Activated CD4-positive, CD25-positive, alpha-beta regulatory T cell treated with anti-CD3 and anti-CD28 coated beads, Interleukin-2, amount 50 U/mL, for 72 hours (primary cell): ENCODE data around the gene PKD2.
"Not testable (repeated sequence)": the region's sequence is repeated elsewhere in the genome, so short reads cannot be mapped to it uniquely, and the experiment has no call there.

Experiments used
- DNase-seq: peaks from one replicate; pipeline ENCODE4 v3.0.0; 2021

Gene PKD2

DNA sequence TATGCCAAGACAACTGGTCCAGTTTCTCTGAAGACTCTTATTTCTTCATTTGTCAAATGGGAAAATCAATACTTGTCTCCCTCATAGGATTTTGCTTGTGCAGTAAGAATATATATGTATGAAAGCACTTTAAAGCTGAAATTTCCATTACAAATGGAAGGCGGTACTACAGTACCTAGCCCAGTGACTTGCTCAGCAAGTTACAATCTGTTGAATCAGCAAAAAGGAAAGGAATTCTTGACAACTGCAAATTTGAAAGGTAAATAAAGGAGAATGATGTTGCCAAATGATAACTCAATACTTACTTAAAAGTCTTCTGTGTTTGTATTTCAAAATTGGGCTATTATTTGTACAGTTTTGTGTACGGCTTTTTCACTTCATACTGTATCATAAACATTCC is 71.1 kb downstream of the PKD2 start:
- no peak for DNase-seq

DNA sequence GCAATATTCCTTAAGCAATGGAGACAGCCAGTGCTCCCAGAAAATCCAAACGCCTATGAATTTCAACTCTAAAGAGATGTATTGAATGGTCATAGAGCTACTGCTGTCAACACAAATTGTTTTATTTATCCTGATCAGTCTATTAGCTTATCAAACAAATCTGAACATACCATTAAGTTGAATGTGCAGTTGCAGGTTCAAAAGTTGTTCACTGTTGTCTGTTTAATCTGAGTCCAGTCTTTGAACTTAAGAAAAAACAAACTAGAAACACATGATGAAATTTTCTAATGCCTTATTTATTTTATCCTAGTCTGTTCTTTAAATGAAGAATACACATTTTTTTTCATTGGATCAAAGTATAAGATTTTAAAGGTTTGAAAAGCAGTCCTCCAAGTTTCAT is 73.2 kb downstream of the PKD2 start:
- no peak for DNase-seq

DNA sequence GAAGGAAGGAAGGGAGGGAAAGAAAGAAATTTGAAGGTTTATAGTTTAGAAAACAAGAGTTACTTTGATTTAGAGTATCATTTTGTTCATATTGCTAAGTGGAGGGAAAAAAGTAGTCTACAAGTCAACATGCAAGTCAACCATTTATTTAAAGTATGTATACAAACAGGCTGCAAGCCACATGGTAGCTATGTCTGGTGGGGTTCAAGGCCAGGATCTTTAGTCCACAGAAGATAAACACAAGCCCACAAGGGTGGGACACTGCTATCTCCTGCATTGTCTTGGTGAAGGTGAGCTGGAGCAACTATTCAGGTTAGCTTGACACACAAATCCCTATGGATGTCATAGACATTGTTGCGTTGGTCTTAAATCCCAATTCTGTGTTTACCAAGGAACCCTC is 79.6 kb downstream of the PKD2 start:
- DNase-seq, result no peak

DNA sequence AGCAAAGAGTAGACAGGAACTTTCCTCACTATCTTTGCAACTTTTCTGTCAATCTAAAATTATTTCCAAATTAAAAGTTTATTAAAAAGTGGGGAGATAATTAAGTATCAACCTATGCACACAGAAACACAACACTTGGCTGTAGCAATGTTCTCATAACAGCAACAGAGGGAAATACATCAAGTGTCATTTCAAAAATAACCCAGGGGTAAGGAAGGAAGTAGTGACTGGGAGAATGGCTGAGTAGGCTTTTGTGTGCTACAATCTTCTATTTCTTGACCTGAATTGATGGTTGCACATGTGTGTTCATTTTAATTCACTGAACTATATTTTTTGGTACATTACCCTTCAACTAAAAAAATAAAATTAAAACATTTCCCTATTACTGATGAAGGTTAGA is 83.5 kb downstream of the PKD2 start:
- DNase-seq, result no peak

DNA sequence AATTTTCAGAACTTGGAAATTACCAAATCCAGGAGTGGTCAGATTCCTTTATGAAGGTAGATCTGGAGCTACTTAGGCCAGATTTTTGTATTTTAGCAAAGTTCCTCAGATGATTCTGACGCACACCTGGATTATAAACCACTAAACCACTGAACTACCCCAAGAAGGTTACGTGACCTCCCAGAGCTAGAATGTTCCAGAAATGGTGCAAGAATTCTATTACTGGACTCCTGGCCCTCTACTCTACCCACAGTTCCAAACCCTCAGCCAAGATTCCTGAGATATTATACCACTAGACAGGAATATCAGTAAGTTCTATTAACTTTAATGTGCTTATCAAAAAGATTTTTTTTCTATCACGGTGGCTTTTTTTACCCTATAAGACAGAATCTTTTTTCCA is 83.9 kb downstream of the PKD2 start:
- DNase-seq, result no peak

DNA sequence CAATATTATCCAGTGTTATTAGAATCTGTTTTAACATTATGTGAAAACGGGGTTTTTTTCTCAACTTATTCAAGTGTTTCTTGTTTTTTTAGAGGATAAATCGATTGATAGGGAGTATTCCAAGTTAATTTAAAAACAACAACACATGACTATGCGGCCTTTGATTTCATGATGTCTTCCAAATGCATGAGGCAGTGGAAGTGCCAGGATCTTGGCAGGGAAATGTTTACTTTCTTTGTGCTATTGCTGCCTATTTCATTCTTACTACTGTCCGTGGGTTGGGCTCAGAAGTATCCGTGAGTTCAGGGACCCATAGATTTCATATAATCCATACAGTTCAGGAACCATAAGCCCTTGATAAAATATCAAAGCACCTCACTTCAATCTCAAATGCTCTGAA is 86.4 kb downstream of the PKD2 start:
- no peak for DNase-seq

DNA sequence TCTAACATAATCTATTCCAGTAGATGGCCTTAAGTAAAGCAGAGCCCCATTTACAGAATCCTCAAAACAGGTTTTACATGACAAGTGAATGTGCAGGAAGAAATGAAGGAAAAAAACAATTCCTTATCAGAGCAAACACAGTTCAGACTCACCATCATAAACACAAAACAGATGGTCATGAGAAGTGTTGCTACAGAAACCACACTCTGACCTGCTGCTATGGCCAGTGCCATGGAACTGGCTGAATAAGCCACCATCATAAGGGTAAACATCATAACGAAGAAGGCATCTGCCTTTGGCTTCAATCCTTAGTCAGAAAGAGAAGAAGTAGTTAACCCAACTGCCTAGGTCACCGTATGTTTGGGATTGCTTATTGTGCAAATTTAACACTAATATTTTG is 89.9 kb downstream of the PKD2 start:
- DNase-seq, result no peak

DNA sequence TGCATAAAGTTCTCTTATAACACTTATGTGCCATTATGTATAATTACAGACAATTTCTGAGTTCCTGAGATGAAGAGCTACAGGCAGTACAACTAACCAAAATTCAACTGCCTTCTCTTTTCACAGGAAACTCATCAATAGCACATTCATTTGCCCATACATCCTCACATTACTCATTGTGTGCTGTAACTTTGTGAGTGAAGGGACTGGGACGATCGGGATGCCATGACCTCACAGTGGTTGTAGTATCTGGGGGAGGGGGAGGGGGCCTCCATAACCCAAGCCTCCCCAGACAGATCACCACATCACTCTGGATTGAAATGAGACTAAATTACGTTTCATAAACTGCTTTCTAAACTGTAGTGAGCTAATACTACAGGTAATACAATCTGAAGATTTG is 90.3 kb downstream of the PKD2 start:
- DNase-seq, result no peak

DNA sequence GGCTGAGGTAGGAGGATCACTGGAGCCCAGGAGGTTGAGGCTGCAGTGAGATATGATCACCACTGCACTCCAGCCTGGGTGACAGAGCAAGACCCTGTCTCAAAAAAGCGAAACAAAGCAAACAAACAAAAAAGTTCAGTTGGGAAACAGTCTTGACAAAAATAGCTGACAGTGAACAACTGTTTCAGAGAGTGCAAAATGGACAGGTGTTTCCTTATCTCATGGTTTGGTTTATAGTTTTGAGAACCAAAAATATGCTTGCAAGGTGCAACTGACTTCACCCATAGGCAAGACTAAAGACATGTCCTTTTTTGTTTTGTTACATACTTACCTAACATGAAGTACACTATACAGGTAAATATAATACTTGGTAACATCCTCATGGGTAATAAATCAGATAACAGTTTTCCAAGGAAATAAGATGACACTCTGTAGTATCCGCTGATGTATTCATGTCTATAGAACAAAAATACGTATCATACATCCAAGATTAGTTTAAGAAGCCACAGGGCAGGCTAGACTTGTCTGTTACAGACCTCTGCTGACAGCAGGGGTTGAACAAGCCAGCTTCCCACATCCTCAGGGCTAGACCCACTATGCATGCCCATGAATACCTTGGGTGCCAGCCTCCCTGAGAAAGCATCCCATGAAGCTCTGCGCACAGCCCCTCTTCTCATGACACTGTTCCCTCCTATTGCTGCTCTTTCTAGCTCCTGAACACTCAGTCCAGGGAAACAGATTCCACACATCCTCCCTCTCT is 91.7 kb downstream of the PKD2 start:
- no peak for DNase-seq

DNA sequence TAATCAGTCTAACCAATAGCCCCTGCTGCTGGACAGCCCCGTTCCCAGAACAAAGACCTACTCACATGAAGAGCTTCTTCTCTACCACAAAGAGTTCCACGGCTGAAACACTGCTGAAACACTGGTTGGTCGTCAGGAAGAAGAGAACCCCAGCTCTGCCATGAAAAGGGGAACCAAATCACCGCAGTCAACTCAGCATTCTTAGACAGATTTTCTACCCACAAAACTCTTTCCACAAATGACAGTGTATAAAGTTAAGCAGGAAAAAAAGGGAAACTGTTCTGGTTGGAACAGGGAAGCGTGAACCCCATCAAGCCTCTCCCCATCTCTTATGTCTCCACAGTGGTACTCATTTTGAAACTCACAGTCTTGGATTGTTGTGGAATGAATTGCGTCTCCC is 93.7 kb downstream of the PKD2 start:
- no peak for DNase-seq

DNA sequence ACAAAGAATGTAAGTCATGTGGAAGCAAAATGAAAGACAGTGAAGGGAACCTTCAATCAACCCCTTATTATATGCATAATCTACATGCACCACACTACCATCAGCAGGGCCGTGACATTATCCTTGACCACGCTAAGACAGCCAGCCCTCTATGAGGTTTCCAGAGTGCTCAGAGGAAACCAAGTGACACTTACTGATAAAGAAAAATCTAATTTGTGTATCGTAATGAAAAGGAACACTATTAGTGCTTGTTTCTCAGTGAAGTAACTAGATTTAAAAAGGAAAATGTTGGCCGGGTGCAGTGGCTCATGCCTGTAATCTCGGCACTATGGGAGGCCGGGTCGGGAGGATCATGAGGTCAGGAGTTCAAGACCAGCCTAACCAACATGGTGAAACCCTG is 94.6 kb downstream of the PKD2 start:
- DNase-seq, result no peak

DNA sequence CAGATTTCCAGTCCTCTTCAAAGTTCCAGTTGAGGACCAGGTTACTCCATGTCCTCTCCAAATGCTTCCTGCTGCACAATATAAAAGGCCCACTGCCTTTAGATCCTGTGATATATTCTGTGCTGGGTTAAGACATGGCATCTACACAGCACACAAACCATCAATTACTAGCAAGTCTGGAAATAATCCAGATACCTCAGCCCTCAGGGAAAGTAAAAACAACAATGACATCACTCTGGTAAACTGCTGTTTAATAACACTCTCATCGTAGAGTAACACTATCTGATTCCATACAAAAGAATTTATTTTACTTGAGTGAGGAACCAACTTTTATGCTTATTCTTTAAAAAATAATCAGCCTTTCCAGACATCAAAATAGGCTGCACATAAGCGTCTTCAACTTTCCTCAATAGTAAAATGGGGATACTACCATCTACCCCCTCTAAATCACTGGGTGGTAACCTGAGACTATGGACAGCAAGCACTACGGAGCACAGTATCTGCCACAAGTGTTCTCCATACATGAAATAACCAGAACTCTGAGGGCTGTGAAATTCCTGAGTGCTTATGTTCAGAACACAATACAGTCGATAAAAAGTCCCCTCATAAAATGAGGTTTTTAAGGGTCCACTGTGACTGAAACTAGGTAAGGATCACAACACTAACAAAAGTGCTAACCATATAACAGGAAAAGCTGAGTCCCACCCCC is 97.6 kb downstream of the PKD2 start:
- no peak for DNase-seq

DNA sequence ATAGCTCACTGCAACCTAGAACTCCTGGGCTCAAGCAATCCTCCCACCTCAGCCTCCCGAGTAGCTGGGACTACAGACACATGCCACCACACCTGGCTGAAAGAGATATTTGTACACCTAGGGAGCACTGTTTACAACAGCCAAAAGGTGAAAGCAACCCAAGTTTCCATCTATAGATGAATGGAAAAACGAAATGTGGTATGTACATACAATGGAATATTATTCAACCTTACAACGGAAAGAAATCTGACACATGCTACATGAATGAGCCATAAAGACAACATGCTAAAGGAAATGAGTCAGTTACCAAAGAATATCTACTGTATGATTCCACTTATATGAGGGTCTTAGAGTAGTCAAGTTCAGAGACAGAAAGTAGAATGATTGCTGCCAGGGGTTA is 98.8 kb downstream of the PKD2 start:
- DNase-seq, result no peak

DNA sequence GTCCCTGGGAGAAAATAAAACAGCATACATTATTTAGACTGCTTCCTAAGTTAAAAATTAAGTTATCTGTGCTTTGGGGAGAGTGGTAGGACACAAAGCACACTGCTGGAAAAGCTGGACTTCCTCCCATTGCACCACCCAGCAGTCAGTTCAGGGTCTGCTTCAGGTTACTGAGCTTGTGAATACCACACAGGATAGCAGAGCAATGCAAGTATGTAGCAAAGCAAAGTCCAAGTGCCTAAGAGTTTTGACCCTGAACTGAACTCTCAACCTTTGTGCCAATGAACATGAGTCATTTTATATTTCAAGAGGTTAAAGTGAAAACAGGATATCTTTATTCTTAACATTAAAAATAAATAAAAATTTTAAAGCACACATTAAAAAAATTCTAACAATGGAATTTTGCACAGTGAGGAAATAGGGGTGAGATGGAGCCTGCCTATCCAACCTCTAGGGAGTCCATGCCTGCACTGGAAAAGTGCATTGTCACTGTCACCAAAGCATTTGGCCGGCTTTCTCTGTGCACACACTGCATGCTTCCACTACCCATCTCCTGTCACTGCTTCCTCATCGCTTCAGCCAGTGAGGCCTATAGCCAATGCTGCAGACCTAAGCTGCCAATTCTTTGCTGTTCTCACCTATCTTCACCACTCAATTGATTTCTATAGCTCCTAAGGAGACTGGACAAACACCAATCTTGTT is 100.1 kb downstream of the PKD2 start:
- DNase-seq, result no peak

DNA sequence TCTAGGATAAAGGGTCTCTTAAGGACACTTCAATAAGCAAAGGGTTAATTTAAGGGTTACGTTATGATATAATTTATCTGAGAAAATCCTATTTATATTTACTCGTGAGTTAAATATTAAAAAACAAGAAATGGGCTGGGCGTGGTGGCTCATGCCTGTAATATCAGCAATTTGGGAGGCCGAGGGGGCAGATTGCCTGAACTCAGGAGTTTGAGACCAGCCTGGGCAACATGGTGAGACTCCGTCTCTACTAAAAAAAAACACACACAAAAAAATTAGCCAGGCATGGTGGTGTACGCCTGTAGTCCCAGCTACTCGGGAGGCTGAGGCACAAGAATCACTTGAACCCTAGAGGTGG is 100.7 kb downstream of the PKD2 start:
- DNase-seq, result not testable (repeated sequence)

DNA sequence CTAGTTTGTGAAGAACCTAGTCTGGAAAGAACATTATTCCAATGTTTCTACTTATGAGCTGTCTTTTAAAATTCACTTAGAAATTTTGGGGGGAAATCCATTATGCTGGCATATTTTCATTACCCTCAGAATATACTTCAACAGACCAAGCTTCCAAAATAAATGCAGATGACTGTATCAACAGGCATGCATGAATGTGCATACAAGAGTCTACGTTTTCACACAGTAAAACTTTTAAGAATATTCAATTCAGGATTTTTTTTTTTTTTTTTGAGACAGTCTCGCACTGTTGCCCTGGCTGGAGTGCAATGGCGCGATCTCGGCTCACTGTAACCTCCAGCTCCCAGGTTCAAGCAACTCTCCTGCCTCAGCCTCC is 101.3 kb downstream of the PKD2 start:
- no peak for DNase-seq

DNA sequence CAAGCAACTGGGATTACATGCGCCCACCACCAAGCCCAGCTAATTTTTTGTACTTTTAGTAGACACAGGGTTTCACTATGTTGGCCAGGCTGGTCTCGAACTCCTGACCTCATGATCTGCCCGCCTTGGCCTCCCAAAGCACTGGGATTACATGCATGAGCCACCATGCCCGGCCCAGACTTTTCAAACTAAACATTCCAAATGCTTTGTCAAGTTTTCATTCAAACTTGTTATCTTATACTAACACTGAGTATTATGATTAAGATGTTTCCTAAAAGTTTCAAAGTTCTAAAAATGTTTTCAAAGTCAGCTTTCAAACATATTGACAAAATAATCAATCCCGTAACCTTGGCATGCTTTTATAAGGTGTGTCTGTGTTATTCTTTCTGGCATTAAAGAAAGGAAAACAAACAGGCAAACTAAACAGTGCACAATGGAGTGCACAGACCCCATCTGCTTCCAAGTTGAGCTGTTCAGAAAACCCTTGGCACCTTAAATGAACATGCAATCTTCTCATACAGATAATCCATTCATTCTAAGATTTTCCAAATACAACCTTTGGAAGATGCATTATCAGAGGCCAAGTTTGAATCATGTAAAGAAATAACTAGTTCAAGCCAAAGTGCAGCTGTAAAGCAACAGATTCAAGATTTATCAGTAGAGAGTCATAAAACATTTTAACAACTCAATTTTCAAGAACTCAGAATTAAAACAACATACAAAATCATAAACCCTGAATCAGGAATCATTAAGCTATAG is 101.9 kb downstream of the PKD2 start:
- DNase-seq, result no peak

DNA sequence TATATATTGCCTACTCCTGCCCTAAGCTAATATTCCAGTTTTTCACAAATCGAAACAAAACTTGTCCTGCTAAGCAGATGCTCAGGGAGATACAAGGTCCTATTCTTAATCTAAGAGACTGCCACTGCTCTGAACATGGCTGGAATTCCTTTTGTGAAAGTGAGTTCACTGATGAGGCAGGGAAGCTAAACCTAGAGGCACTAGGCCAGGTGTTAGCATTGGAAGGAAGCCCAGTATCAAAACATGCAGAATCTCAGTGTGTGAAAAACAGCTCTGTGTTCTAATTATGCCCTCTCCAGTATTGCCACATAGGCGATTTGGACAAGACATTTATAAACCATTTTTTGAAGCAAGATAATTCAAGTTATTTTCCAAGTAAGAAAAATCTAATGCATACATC is 103.4 kb downstream of the PKD2 start:
- DNase-seq, result no peak

DNA sequence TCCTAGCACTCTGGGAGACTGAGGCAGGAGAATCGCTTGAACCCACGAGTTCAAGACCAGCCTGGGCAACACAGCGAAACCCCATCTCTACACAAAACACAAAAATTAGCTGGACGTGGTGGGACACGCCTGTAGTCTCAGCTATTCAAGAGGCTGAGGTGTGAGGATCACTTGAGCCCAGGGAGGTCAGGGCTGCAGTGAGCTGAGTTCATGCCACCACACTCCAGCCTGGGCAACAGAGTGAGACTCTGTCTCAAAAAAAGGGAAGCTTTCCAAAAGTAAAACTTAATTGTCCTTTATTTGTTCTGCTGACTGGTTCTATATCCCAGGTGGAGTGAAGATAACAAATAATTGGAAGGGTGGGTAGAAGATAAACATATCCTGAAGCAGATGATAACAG is 105.4 kb downstream of the PKD2 start:
- no peak for DNase-seq

DNA sequence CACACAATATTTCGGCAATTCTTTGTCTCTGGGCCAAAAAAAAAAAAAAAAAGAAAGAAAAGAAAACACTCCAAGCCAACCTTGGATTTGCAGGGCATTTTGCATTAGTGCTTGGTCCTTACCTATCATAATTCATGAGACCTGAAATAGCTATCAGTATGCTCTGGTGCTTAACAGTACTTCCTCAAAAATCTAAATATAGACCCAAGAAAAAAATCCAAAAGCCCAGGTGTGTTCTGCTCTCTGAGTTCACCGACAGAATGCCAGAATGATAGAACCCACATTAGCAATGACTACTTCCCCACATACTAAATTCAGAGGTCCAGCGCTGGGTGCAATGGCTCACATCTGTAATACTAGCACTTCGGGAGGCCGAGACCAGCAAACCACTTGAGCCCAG is 108.2 kb downstream of the PKD2 start:
- no peak for DNase-seq

DNA sequence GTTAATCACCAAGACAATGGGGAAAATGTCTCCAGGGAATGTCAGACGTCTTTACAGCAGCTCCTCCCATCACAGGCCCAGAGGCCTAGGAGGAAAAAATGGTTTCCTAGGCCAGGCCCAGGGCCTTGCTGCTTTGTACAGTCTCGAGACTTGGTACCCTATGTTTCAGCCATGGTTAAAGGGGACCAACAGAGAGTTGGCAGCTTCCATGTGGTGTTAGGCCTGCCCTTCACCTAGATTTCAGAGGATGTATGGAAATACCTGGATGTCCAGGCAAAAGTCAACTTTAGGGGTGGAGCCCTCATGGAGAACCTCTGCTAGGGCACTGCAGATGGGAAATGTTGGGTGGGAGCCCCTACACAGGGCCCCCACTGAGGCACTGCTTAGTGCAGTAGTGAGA is 112.5 kb downstream of the PKD2 start:
- DNase-seq, result no peak

DNA sequence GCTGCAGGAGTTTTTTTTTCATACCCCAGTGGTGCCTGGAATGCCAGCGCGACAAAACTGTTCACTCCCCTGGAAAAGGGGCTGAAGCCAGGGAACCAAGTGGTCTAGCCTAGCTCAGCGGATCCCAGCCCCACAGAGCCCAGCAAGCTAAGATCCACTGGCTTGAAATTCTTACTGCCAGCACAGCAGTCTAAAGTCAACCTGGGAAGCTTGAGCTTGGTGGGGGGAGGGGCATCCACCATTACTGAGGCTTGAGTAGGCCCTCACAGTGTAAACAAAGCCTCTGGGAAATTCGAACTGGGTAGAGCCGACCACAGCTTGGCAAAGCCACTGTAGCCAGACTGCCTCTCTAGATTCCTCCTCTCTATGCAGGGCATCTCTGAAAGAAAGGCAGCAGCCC is 114.8 kb downstream of the PKD2 start:
- not testable (repeated sequence) for DNase-seq
